ENCODE measurements around the gene ETV1.
"Not testable (repeated sequence)": the region's sequence is repeated elsewhere in the genome, so short reads cannot be mapped to it uniquely, and the experiment has no call there.

Gene ETV1

GRCh38 chr7:13932131-13932530 lies 57.3 kb downstream of the ETV1 start:
- no peak for DNase-seq (ENCODE audit: low read depth, low spot score)
- no peak overlapping the region for H3K4me3 ChIP-seq (ENCODE audit: low read depth, low read length)
- in situ Hi-C loops (cut with HindIII; ENCODE audit: low sequenced_read_pairs) = no loop called here
- no peak for TF ChIP-seq CTCF (IDR thresholded peaks at IDR 0.05; ENCODE audit: low read depth, low read length)

GRCh38 chr7:13921062-13921461 lies 68.4 kb downstream of the ETV1 start:
- no peak for DNase-seq (ENCODE audit: low read depth, low spot score)
- in situ Hi-C loops (cut with HindIII; ENCODE audit: low sequenced_read_pairs) = no loop called here
- TF ChIP-seq CTCF (IDR thresholded peaks at IDR 0.05; ENCODE audit: low read depth, low read length) = no peak

GRCh38 chr7:13920053-13920697 lies 69.3 kb downstream of the ETV1 start:
- TF ChIP-seq CTCF (IDR thresholded peaks at IDR 0.05; ENCODE audit: low read depth, low read length) = no peak
- no peak overlapping the region for H3K4me3 ChIP-seq (ENCODE audit: low read depth, low read length)
- in situ Hi-C loops (cut with HindIII; ENCODE audit: low sequenced_read_pairs) = no loop called here
- DNase-seq (ENCODE audit: low read depth, low spot score) = peak; percentile 99

More at GRCh38 chr7:13921062-13921461, 68.4 kb downstream of the ETV1 start:
- no peak overlapping the region for H3K4me3 ChIP-seq (ENCODE audit: low read depth, low read length)

DNA sequence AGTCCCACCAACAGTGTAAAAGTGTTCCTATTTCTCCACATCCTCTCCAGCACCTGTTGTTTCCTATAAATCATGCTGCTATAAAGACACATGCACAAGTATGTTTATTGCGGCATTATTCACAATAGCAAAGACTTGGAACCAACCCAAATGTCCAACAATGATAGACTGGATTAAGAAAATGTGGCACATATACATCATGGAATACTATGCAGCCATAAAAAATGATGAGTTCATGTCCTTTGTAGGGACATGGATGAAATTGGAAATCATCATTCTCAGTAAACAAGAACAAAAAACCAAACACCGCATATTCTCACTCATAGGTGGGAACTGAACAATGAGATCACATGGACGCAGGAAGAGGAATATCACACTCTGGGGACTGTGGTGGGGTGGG lies 71.1 kb downstream of the ETV1 start:
- in situ Hi-C loops (cut with HindIII; ENCODE audit: low sequenced_read_pairs); DNase-seq (ENCODE audit: low read depth, low spot score); H3K4me3 ChIP-seq (ENCODE audit: low read depth, low read length): not testable (repeated sequence)

DNA sequence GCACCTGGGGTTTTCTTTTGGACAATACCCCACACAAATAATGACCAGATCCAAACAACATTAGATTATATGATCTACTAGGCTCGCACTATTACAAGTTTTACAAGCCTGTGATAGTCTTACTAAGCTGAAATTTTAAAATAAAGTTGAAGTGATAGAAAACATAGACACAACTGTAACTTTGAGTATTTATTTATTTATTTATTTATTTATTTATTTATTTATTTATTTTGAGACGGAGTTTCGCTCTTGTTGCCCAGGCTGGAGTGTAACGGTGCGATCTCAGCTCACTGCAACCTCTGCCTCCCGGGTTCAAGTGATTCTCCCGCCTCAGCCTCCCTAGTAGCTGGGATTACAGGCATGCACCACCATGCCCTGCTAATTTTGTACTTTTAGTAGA lies 72.4 kb downstream of the ETV1 start:
- DNase-seq (ENCODE audit: low read depth, low spot score); in situ Hi-C loops (cut with HindIII; ENCODE audit: low sequenced_read_pairs); H3K4me3 ChIP-seq (ENCODE audit: low read depth, low read length): not testable (repeated sequence)

DNA sequence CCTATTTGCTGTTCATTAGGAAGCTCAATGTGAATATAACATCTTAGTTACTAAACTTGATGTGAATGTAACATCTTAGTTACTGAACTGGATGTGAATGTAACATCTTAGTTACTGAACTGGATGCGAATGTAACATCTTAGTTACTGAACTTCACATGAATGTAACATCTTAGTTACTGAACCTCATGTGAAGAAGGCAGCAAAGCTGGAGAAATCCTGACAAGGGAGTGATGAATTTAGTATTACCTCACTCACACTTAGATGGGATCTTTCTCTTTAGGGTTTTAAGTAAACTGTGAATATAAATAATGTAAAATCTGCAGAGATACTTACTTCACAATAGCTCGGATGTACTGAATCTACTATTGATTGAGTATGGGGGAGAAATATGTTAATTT lies 73.6 kb downstream of the ETV1 start:
- TF ChIP-seq CTCF (IDR thresholded peaks at IDR 0.05; ENCODE audit: low read depth, low read length) = no peak
- in situ Hi-C loops (cut with HindIII; ENCODE audit: low sequenced_read_pairs) = no loop called here
- no peak for DNase-seq (ENCODE audit: low read depth, low spot score)
- H3K4me3 ChIP-seq (ENCODE audit: low read depth, low read length) = no peak overlapping the region

GRCh38 chr7:13912715-13913278 lies 76.7 kb downstream of the ETV1 start:
- no peak overlapping the region for H3K4me3 ChIP-seq (ENCODE audit: low read depth, low read length)
- no peak for DNase-seq (ENCODE audit: low read depth, low spot score)
- no peak for TF ChIP-seq CTCF (IDR thresholded peaks at IDR 0.05; ENCODE audit: low read depth, low read length)
- in situ Hi-C loops (cut with HindIII; ENCODE audit: low sequenced_read_pairs) = no loop called here

All from astrocyte of the spinal cord (primary cell).